ENCODE results near the gene F2R. TPM values are rescaled to one million over a fixed set of nuclear protein-coding genes. Genes with fewer than 3 reads are reported as not detected.

The F2R gene
- total and polyA plus RNA-seq, 2 of the 13 experiments (the other 11 are each of a cell fraction or from before 2014, with no cell fraction given): 8.3 to 12.3 TPM

- no TSS peak for BruUV-seq (replicated peaks)
- peaks cover 2 to 20% of the 10 kb centered on the region in 2 experiments; a peak in 4 of 5 replicates for H3K36me3 ChIP-seq (replicated peaks in 1 of 2; ENCODE audit: control insufficient read depth in 1 of 2, insufficient read depth in 2 of 2, low read length in 2 of 2)
- no peak overlapping the region for H3K27ac ChIP-seq (ENCODE audit: extremely low read length, insufficient read depth, low read length)
- no peak for ATAC-seq
- no peaks in the 10 kb centered on the region for H4K20me1 ChIP-seq (ENCODE audit: insufficient read depth, low read length)
- no peaks in the 10 kb centered on the region for H3K79me2 ChIP-seq (ENCODE audit: insufficient read depth, low read length)
- peaks cover 10% of the 10 kb centered on the region for H3K4me1 ChIP-seq (ENCODE audit: insufficient read depth, low read length)
- no peaks in the 10 kb centered on the region for H3K27me3 ChIP-seq (ENCODE audit: control insufficient read depth in 1 of 2, insufficient read depth in 2 of 2, low read length in 2 of 2)
- H2AFZ ChIP-seq (ENCODE audit: low read length): no peak overlapping the region
- WGBS (ENCODE audit: low lambda C conversion rate): 98% methylated on average over 6 of the region's 6 CpGs
- TF ChIP-seq RERE (CRISPR knock-in tag; IDR thresholded peaks at IDR 0.05; ENCODE audit: low read depth) (no peak), CHCHD3 (CRISPR knock-in tag; IDR thresholded peaks at IDR 0.05) (no peak), RCOR2 (CRISPR knock-in tag; IDR thresholded peaks at IDR 0.05) (no peak), PTBP1 (IDR thresholded peaks at IDR 0.05; ENCODE audit: low read depth, low read length, poor library complexity, severe bottlenecking) (no peak)
- in situ Hi-C loops (cut with HindIII; ENCODE audit: extremely low pct_ligation_motif_present, low pct_unique_long_range_greater_than_20kb) (no loop called here), intact Hi-C loops (cut with micrococcal nuclease; ENCODE audit: unreplicated experiment) (no loop called here)
- no peak for DNase-seq (ENCODE audit: low spot score)
- ChIA-PET CTCF (ENCODE audit: low intra/inter-chr PET ratio, low total read pairs) (no interaction called here), POLR2A (no interaction called here)
- no peaks in the 10 kb centered on the region for H3K9me3 ChIP-seq (ENCODE audit: low read length)
- H3K4me2 ChIP-seq (ENCODE audit: low read depth, low read length): no peak overlapping the region
- no peak overlapping the region for H3K4me3 ChIP-seq (replicated peaks in 1 of 3; ENCODE audit: insufficient read depth in 1 of 3, low read depth in 2 of 3, low read length in 3 of 3)
- FAIRE-seq: no peak
- no peak overlapping the region for H3K9ac ChIP-seq (ENCODE audit: insufficient read depth, low read depth, low read length)
These were observed 23.7 kb upstream of the F2R start for GRCh38 chr5:76692274-76692540.
